H1 (cell line): ENCODE measurements around the gene SMPDL3B. TPM values are rescaled to one million over a fixed set of nuclear protein-coding genes. Genes with fewer than 3 reads are reported as not detected.

ENCODE experiments used
- CTCF ChIA-PET: fragments of 300-600 bp; sonication (Branson Sonifier 250); formaldehyde crosslinking; loops from one replicate; lab custom pipeline; 2021; ENCODE audit not compliant: partially characterized antibody; lab: Charles Lee
- POLR2A ChIA-PET: fragments of 300-600 bp; sonication (Branson Sonifier 250); formaldehyde crosslinking; loops from one replicate; lab custom pipeline; 2021; ENCODE audit warnings: inconsistent platforms; ENCODE audit not compliant: partially characterized antibody; lab: Charles Lee
- DNase-seq, 2 experiments: peaks; one replicate each; pipeline versions ENCODE4 v3.0.0 to v3.0.0-alpha.2; 2010 to 2022; ENCODE audit warnings: low spot score in 2 of 2, low read depth in 1 of 2, mixed read lengths in 1 of 2
- FAIRE-seq: peaks from 2 replicates; lab custom pipeline; 2011; peaks lifted over from hg19 to GRCh38; lab: Jason Lieb, UNC
- H2AFZ ChIP-seq: 2 replicates; pipeline ENCODE4 v1.8.1; 2012; ENCODE audit warnings: low read length, inconsistent platforms
- H2AK5ac ChIP-seq: 2 replicates; pipeline ENCODE4 v1.6.1; 2013; ENCODE audit warnings: low read depth, low read length
- H2BK120ac ChIP-seq: replicated peaks from 2 replicates; pipeline ENCODE3; 2013; ENCODE audit warnings: low read depth, low read length, inconsistent platforms
- H2BK12ac ChIP-seq: 2 replicates; pipeline ENCODE4 v1.6.1; 2013; ENCODE audit warnings: low read depth, low read length
- H2BK15ac ChIP-seq: 2 replicates; pipeline ENCODE4 v1.6.1; 2013; ENCODE audit warnings: low read length
- H2BK20ac ChIP-seq: 2 replicates; pipeline ENCODE4 v1.6.1; 2013; ENCODE audit warnings: low read length
- H2BK5ac ChIP-seq: 2 replicates; pipeline ENCODE4 v1.6.1; 2013; ENCODE audit warnings: low read depth, low read length
- H3K14ac ChIP-seq: 2 replicates; pipeline ENCODE4 v1.6.1; 2013; ENCODE audit warnings: inconsistent platforms; ENCODE audit not compliant: insufficient read length
- H3K18ac ChIP-seq: 2 replicates; pipeline ENCODE4 v1.6.1; 2013; ENCODE audit warnings: low read length; ENCODE audit errors: extremely low read depth
- H3K23ac ChIP-seq: 2 replicates; pipeline ENCODE4 v1.6.1; 2013; ENCODE audit warnings: inconsistent platforms; ENCODE audit not compliant: insufficient read length
- H3K23me2 ChIP-seq: 2 replicates; pipeline ENCODE4 v1.6.1; 2013; ENCODE audit warnings: low read depth, low read length
- H3K27ac ChIP-seq: 2 replicates; pipeline ENCODE4 v1.6.1; 2011; ENCODE audit warnings: low read depth, low read length, inconsistent platforms
- H3K27me3 ChIP-seq, 4 experiments: replicated peaks in 1 of 4; 1 replicate in 1 of 4; 2 replicates in 3 of 4; pipeline versions ENCODE4 v1.6.1 to v1.8.1; 2011 to 2013; ENCODE audit warnings: low read length in 3 of 4, mild to moderate bottlenecking in 3 of 4, inconsistent platforms in 2 of 4, mixed read lengths in 2 of 4, moderate library complexity in 1 of 4; ENCODE audit not compliant: control insufficient read depth in 3 of 4, insufficient read depth in 3 of 4; ENCODE audit errors: extremely low read depth in 1 of 4
- H3K36me3 ChIP-seq, 4 experiments: 2 replicates each; pipeline versions ENCODE4 v1.6.1 to v1.8.1; 2011 to 2013; ENCODE audit warnings: mild to moderate bottlenecking in 4 of 4, low read length in 3 of 4, moderate library complexity in 2 of 4, control low read depth in 1 of 4, inconsistent platforms in 1 of 4; ENCODE audit not compliant: insufficient read depth in 4 of 4, control insufficient read depth in 2 of 4
- H3K4ac ChIP-seq: replicated peaks from 2 replicates; pipeline ENCODE3; 2013; ENCODE audit warnings: low read length, low read depth, mixed read lengths, inconsistent platforms; ENCODE audit not compliant: insufficient read length
- H3K4me1 ChIP-seq, 4 experiments: replicated peaks in 1 of 4; 1 replicate in 1 of 4; 2 replicates in 3 of 4; pipeline versions ENCODE4 v1.6.1 to v1.8.1; 2011 to 2013; ENCODE audit warnings: low read length in 3 of 4, inconsistent platforms in 2 of 4, mixed read lengths in 1 of 4; ENCODE audit not compliant: insufficient read depth in 4 of 4, control insufficient read depth in 3 of 4
- H3K4me2 ChIP-seq, 2 experiments: 2 replicates each; pipeline versions ENCODE4 v1.6.1 to v1.8.1; 2011 to 2013; ENCODE audit warnings: low read depth in 2 of 2, low read length in 2 of 2, control low read depth in 1 of 2, inconsistent platforms in 1 of 2, mild to moderate bottlenecking in 1 of 2; ENCODE audit not compliant: insufficient read depth in 1 of 2
- H3K4me3 ChIP-seq, 4 experiments: fragments of 200-600, 300-600 bp in 1 of 4; sonication (generic), shearing (Covaris generic), sonication (Bioruptor Twin) in 1 of 4; 2 replicates each; pipeline versions ENCODE4 v1.5.1 to v1.8.1; 2011 to 2016; ENCODE audit warnings: low read length in 4 of 4, low read depth in 3 of 4, control low read depth in 2 of 4, inconsistent platforms in 2 of 4, mild to moderate bottlenecking in 2 of 4, mixed read lengths in 1 of 4, moderate library complexity in 1 of 4; ENCODE audit not compliant: insufficient read depth in 2 of 4; ENCODE audit errors: extremely low read depth in 1 of 4
- H3K56ac ChIP-seq: replicated peaks from 2 replicates; pipeline ENCODE3; 2013; ENCODE audit warnings: low read depth, mild to moderate bottlenecking, mixed read lengths, low read length, inconsistent platforms; ENCODE audit not compliant: insufficient read length
- H3K79me1 ChIP-seq: 2 replicates; pipeline ENCODE4 v1.6.1; 2013; ENCODE audit warnings: low read depth, low read length, control low read depth
- H3K79me2 ChIP-seq, 2 experiments: 2 replicates each; pipeline versions ENCODE4 v1.6.1 to v1.8.1; 2012 to 2013; ENCODE audit warnings: low read length in 2 of 2, mild to moderate bottlenecking in 2 of 2, inconsistent platforms in 1 of 2; ENCODE audit not compliant: insufficient read depth in 2 of 2, control insufficient read depth in 1 of 2
- H3K9ac ChIP-seq, 4 experiments: replicated peaks in 1 of 4; 1 replicate in 1 of 4; 2 replicates in 3 of 4; pipeline versions ENCODE4 v1.6.1 to v1.8.1; 2011 to 2013; ENCODE audit warnings: low read depth in 3 of 4, low read length in 3 of 4, control low read depth in 2 of 4, mild to moderate bottlenecking in 2 of 4, moderate library complexity in 2 of 4, inconsistent platforms in 1 of 4; ENCODE audit errors: extremely low read depth in 1 of 4
- H3K9me3 ChIP-seq, 2 experiments: 2 replicates each; pipeline versions ENCODE4 v1.6.1 to v1.8.1; 2012 to 2013; ENCODE audit warnings: mild to moderate bottlenecking in 2 of 2, moderate library complexity in 2 of 2, control low read depth in 1 of 2, inconsistent platforms in 1 of 2, low read depth in 1 of 2, low read length in 1 of 2, mixed read lengths in 1 of 2; ENCODE audit not compliant: insufficient read depth in 2 of 2
- H4K20me1 ChIP-seq, 2 experiments: replicated peaks in 1 of 2; 2 replicates each; pipeline versions ENCODE3 to v1.8.1; 2011 to 2013; ENCODE audit warnings: inconsistent platforms in 2 of 2, low read length in 2 of 2, mild to moderate bottlenecking in 1 of 2; ENCODE audit not compliant: insufficient read depth in 2 of 2, control insufficient read depth in 1 of 2
- H4K5ac ChIP-seq: 2 replicates; pipeline ENCODE4 v1.6.1; 2013; ENCODE audit warnings: low read length, low read depth, mixed read lengths, inconsistent platforms; ENCODE audit not compliant: insufficient read length
- H4K8ac ChIP-seq: 2 replicates; pipeline ENCODE4 v1.8.0; 2013; ENCODE audit warnings: mild to moderate bottlenecking, moderate library complexity, low read length, inconsistent platforms; ENCODE audit not compliant: insufficient read depth; ENCODE audit errors: extremely low read depth
- H4K91ac ChIP-seq: replicated peaks from 2 replicates; pipeline ENCODE3; 2013; ENCODE audit warnings: low read length, mixed read lengths, inconsistent platforms; ENCODE audit not compliant: insufficient read length
- BACH1 ChIP-seq: IDR thresholded peaks from 2 replicates; pipeline ENCODE4 v1.6.1; 2012; ENCODE audit warnings: low read length, improper control_type of control experiment
- CHD2 ChIP-seq: IDR thresholded peaks from 2 replicates; pipeline ENCODE4 v1.6.1; 2012; ENCODE audit warnings: low read length, improper control_type of control experiment
- HDAC2 ChIP-seq, 2 experiments: fragments of 300-600 bp in 1 of 2; sonication (generic) in 1 of 2; IDR thresholded peaks; 2 replicates each; pipeline ENCODE4 v1.6.1; 2011 to 2012; ENCODE audit warnings: low read depth in 2 of 2, low read length in 2 of 2, mild to moderate bottlenecking in 2 of 2, moderate library complexity in 2 of 2, borderline replicate concordance in 1 of 2, inconsistent platforms in 1 of 2
- KDM4A ChIP-seq: IDR thresholded peaks from one replicate; pipeline ENCODE4 v1.7.1; 2012; ENCODE audit warnings: low read depth, mild to moderate bottlenecking, moderate library complexity, low read length, inconsistent platforms; ENCODE audit not compliant: severe bottlenecking
- KDM5A ChIP-seq: fragments of 200-600 bp; IDR thresholded peaks from 2 replicates; pipeline ENCODE4 v1.7.1; 2012; ENCODE audit warnings: mild to moderate bottlenecking, low read length, inconsistent platforms, mixed read lengths
- POU5F1 ChIP-seq: IDR thresholded peaks from 2 replicates; pipeline ENCODE4 v1.6.1; 2011; ENCODE audit warnings: low read depth, mild to moderate bottlenecking, low read length, moderate library complexity
- RBBP5 ChIP-seq: IDR thresholded peaks from 2 replicates; pipeline ENCODE4 v1.7.1; 2012; ENCODE audit warnings: low read depth, mild to moderate bottlenecking, inconsistent platforms, low read length, moderate library complexity, borderline replicate concordance
- RXRA ChIP-seq: IDR thresholded peaks from 2 replicates; pipeline ENCODE4 v1.6.1; 2011; ENCODE audit warnings: low read depth, mild to moderate bottlenecking, low read length, moderate library complexity; ENCODE audit not compliant: insufficient read depth
- SRF ChIP-seq: IDR thresholded peaks from 2 replicates; pipeline ENCODE4 v1.6.1; 2011; ENCODE audit warnings: mild to moderate bottlenecking, low read depth, low read length, moderate library complexity
- TAF7 ChIP-seq: optimal IDR thresholded peaks from 2 replicates; pipeline ENCODE3; 2011; ENCODE audit warnings: low read depth, mild to moderate bottlenecking, inconsistent platforms, low read length, moderate library complexity, borderline replicate concordance
- YY1 ChIP-seq: IDR thresholded peaks from 2 replicates; pipeline ENCODE4 v1.6.1; 2011; ENCODE audit warnings: low read depth, mild to moderate bottlenecking, low read length
- WGBS, 2 experiments: shearing (Covaris generic) in 1 of 2; methylation state at CpG; one replicate each; pipeline versions ENCODE4 v1.1.6 to v1.1.7; 2013 to 2015; ENCODE audit warnings: low lambda C conversion rate in 2 of 2, mixed read lengths in 2 of 2, inconsistent platforms in 1 of 2, low coverage in 1 of 2, missing lambda C conversion rate in 1 of 2; ENCODE audit not compliant: insufficient replicate concordance in 2 of 2, insufficient coverage in 1 of 2, insufficient read length in 1 of 2; ENCODE audit errors: extremely low coverage in 1 of 2, missing lambda C conversion rate in 1 of 2; 5-methylcytosine and 5-hydroxymethylcytosine counted together
- polyA plus RNA-seq, 7 experiments: library from polyadenylated mRNA; depleted of rRNA in 3 of 7; stranded (reverse) in 5 of 7; unstranded in 2 of 7; fragments of >200 nt in 5 of 7; fragments of 200-250 nt in 2 of 7; gene quantifications; 1 replicate in 5 of 7; 2 replicates in 1 of 7; 4 replicates in 1 of 7; pipeline versions ENCODE4 v1.2.1 to v1.2.3, GENCODE V29; 2011 to 2013; ENCODE audit warnings: missing spikeins in 2 of 7, mixed read lengths in 2 of 7
- total RNA-seq: library from RNA; stranded (reverse); fragmentation: NEBNext Ultra II Directional; extraction: Animal tissue kit (Norgen Biotek cat#: 25700); gene quantifications from 2 replicates; pipeline ENCODE4 v1.2.1, GENCODE V29; 2021

The SMPDL3B gene
- total and polyA plus RNA-seq, 2 of the 8 experiments (the other 6 are each of a cell fraction or from before 2014, with no cell fraction given): 54.7 to 143 TPM

- Histone ChIP-seq H3K4ac (no peak overlapping the region), H4K5ac (no peak overlapping the region), H3K4me3 (no peak overlapping the region), H2BK12ac (no peak overlapping the region), H3K36me3 (no peaks in the 10 kb centered on the region; a peak in 1 of 8 replicates), H3K79me1 (no peaks in the 10 kb centered on the region), H3K18ac (no peak overlapping the region), H3K4me2 (no peak overlapping the region), H3K27ac (no peak overlapping the region), H3K23ac (no peak overlapping the region), H4K8ac (no peak overlapping the region), H4K20me1 (no peaks in the 10 kb centered on the region), H3K79me2 (no peaks in the 10 kb centered on the region), H3K4me1 (no peaks in the 10 kb centered on the region), H3K56ac (no peak overlapping the region), H3K23me2 (no peaks in the 10 kb centered on the region), H2BK5ac (no peak overlapping the region), H3K9ac (no peak overlapping the region), H3K27me3 (no peaks in the 10 kb centered on the region), H2BK15ac (no peak overlapping the region), H4K91ac (no peak overlapping the region), H2AFZ (no peak overlapping the region), H2BK120ac (no peak overlapping the region), H3K9me3 (no peaks in the 10 kb centered on the region), H3K14ac (no peak overlapping the region), H2BK20ac (no peak overlapping the region), H2AK5ac (no peak overlapping the region)
- WGBS, 2 experiments: 90% methylated on average over 1 of the region's 1 CpG; no CpG with 5 or more reads in 1 of the 2 experiments
- ChIA-PET CTCF (interaction anchor here (0.7 to 4.1 kb wide), 15 partner anchors 8 to 133 kb away, joined by 3 to 18 read pairs (median 5); no protein-coding TSS in a partner anchor), POLR2A (interaction anchor here (0.5 to 1.4 kb wide), 3 partner anchors 10 to 722 kb away, joined by 3 to 4 read pairs (median 3); partner anchors contain the start of gene XKR8)
- DNase-seq: no peak
- FAIRE-seq: no peak
- TF ChIP-seq CHD2 (no peak), YY1 (no peak), RBBP5 (no peak), POU5F1 (no peak), HDAC2 (IDR thresholded peaks at IDR 0.05; ENCODE audit: borderline replicate concordance in 1 of 2, low read depth in 2 of 2, low read length in 2 of 2) (no peak), BACH1 (no peak), RXRA (no peak), TAF7 (no peak), KDM4A (no peak), KDM5A (no peak), SRF (no peak)
Observed at GRCh38 chr1:27980216-27980845, 45.5 kb downstream of the SMPDL3B start.
